SU-DHL-6 (cell line): ENCODE data around the gene DLG2.

Source experiments
- H2AFZ ChIP-seq: fragments of 200-600 bp; sonication (generic); 2 replicates; pipeline ENCODE4 v1.6.1; 2014; ENCODE audit warnings: low read depth, mild to moderate bottlenecking, moderate library complexity, mixed read lengths, antibody characterized with exemption, low read length; ENCODE audit not compliant: severe bottlenecking
- H3F3A ChIP-seq: fragments of 200-600 bp; shearing (Covaris generic); 2 replicates; pipeline ENCODE4 v1.6.0; 2016; ENCODE audit warnings: antibody characterized with exemption, mild to moderate bottlenecking; ENCODE audit not compliant: insufficient read depth
- H3K27ac ChIP-seq: fragments of 200-600 bp; sonication (generic); 2 replicates; pipeline ENCODE4 v1.5.1; 2016; ENCODE audit warnings: low read depth, mild to moderate bottlenecking, low read length, moderate library complexity, mixed read lengths
- H3K27me3 ChIP-seq: fragments of 200-600 bp; sonication (generic), shearing (Covaris generic); 2 replicates; pipeline ENCODE4 v1.6.0; 2014; ENCODE audit warnings: mild to moderate bottlenecking, low read length
- H3K36me3 ChIP-seq: fragments of 200-600 bp; sonication (generic); 2 replicates; pipeline ENCODE4 v1.6.1; 2014; ENCODE audit warnings: mild to moderate bottlenecking, low read length, mixed read lengths
- H3K4me2 ChIP-seq: fragments of 300-600, 200-600 bp; shearing (Covaris generic), sonication (generic); 2 replicates; pipeline ENCODE4 v1.6.0; 2014; ENCODE audit warnings: low read length, low read depth, mild to moderate bottlenecking; ENCODE audit not compliant: poor library complexity, severe bottlenecking
- H3K4me3 ChIP-seq: fragments of 200-600 bp; sonication (generic); 2 replicates; pipeline ENCODE4 v1.5.1; 2014; ENCODE audit warnings: antibody characterized with exemption, low read length, mild to moderate bottlenecking, mixed read lengths; ENCODE audit not compliant: insufficient read depth, poor library complexity, severe bottlenecking
- H3K79me2 ChIP-seq: fragments of 200-600 bp; sonication (generic); 2 replicates; pipeline ENCODE4 v1.6.1; 2014; ENCODE audit warnings: mild to moderate bottlenecking, low read length, moderate library complexity; ENCODE audit not compliant: insufficient read depth
- H3K9ac ChIP-seq: fragments of 200-600 bp; sonication (generic); 2 replicates; pipeline ENCODE4 v1.7.0; 2014; ENCODE audit warnings: mild to moderate bottlenecking, low read length
- H3K9me2 ChIP-seq: fragments of 200-600 bp; sonication (generic); replicated peaks from 2 replicates; pipeline ENCODE4 v1.6.1; 2014; ENCODE audit warnings: low read length; ENCODE audit not compliant: insufficient read depth
- H3K9me3 ChIP-seq: fragments of 200-600 bp; sonication (generic); 2 replicates; pipeline ENCODE4 v1.6.1; 2014; ENCODE audit warnings: low read length, mixed read lengths; ENCODE audit not compliant: insufficient read depth
- H4K20me1 ChIP-seq: fragments of 200-600 bp; sonication (generic); 2 replicates; pipeline ENCODE4 v1.6.1; 2014; ENCODE audit warnings: low read depth, mild to moderate bottlenecking, antibody characterized with exemption, low read length, moderate library complexity, mixed read lengths
- EZH2phosphoT487 ChIP-seq: fragments of 200-600 bp; sonication (generic), shearing (Covaris generic); conservative IDR thresholded peaks from 2 replicates; pipeline ENCODE4 v1.6.1; 2018; ENCODE audit warnings: mild to moderate bottlenecking, antibody characterized with exemption, low read length, moderate library complexity, mixed read lengths
- TF ChIP-seq, protein P1 (sequence below): fragments of 200-600 bp; sonication (generic); IDR thresholded peaks from one replicate; pipeline ENCODE4 v1.5.1; 2017; ENCODE audit warnings: antibody characterized with exemption, mild to moderate bottlenecking, low read length, moderate library complexity; ENCODE audit not compliant: insufficient read depth, poor library complexity, severe bottlenecking

The DLG2 gene

DNA sequence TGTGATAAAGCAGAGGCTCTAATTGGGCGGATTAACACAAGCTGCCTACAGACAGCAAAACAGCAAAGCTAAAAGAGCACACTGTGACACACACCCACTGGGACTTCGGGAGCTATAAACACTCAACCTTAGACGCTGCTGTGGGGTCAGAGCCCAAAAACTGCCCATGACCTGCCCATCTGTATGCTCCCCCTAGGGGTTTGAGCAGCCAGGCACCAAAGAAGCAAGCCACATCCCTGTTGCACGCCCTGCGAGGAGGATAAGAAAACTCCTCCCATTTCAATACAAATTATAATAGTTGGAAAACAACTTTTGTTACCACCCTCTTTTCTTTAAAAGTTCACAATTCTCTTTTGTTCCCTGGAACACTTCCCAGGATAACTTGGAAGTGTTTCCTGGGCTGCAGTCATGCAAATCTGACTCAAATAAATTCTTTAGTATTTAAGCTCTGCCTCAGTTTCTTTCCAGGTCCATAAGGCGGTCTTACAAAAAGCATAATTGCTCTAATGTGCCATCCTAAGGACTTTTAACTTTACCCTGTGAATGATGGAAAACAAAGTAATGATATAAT lies 86.4 kb downstream of the DLG2 start:
- Histone ChIP-seq H4K20me1 (no peaks in the 10 kb centered on the region), H3K9me2 (no peaks in the 10 kb centered on the region), H3K9me3 (no peaks in the 10 kb centered on the region), H3F3A (no peaks in the 10 kb centered on the region), H3K27ac (no peak overlapping the region), H3K4me2 (no peak overlapping the region), H3K4me3 (no peak overlapping the region), H3K27me3 (no peaks in the 10 kb centered on the region), H2AFZ (no peak overlapping the region), H3K9ac (no peak overlapping the region), H3K36me3 (no peaks in the 10 kb centered on the region), H3K79me2 (no peaks in the 10 kb centered on the region)
- no peak for TF ChIP-seq EZH2phosphoT487
- TF ChIP-seq, protein P1, sequence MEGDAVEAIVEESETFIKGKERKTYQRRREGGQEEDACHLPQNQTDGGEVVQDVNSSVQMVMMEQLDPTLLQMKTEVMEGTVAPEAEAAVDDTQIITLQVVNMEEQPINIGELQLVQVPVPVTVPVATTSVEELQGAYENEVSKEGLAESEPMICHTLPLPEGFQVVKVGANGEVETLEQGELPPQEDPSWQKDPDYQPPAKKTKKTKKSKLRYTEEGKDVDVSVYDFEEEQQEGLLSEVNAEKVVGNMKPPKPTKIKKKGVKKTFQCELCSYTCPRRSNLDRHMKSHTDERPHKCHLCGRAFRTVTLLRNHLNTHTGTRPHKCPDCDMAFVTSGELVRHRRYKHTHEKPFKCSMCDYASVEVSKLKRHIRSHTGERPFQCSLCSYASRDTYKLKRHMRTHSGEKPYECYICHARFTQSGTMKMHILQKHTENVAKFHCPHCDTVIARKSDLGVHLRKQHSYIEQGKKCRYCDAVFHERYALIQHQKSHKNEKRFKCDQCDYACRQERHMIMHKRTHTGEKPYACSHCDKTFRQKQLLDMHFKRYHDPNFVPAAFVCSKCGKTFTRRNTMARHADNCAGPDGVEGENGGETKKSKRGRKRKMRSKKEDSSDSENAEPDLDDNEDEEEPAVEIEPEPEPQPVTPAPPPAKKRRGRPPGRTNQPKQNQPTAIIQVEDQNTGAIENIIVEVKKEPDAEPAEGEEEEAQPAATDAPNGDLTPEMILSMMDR = no peak

DNA sequence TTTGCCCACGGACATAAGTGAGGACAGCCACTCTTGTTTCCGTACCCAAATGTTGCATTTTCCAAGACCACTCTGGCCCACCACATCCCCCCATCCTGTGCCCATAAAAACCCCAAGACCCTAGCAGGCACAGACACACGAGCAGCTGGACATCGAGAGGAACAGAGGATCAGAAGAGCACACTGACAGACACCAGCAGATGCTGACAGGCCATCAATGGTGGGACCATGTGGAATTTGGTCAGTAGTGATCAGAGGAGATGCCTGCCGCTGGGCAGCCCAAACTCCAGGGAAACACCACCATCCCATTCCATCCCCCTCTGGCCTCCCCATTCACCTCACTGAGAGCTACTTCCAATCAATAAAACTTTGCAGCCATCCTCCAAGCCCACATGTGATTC lies 87.0 kb downstream of the DLG2 start:
- no peak overlapping the region for H3K9ac ChIP-seq

DNA sequence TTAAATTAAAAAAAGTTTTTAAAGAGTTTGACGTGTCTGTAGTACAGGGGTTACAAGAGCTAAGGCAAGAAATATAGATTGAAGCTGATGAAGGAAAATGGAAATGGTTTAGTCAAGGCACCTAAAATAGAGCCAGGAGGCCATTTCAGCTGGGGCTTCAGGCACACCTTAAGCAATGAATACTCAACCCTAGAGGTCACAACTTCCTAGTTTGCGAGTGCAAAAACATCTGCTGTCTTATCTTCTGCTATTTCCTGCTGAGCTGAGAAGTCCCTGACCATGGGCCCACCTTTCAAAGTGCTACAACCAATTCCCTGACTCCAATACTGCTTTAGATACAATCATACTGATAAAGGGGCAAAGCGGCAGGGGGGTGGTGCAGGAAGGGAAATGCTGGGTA lies 87.4 kb downstream of the DLG2 start:
- H3F3A ChIP-seq = no peaks in the 10 kb centered on the region

More for the DNA sequence above, 87.0 kb downstream of the DLG2 start:
- no peaks in the 10 kb centered on the region for H3K9me3 ChIP-seq
- H3K79me2 ChIP-seq = no peaks in the 10 kb centered on the region
- H3K27ac ChIP-seq = no peak overlapping the region
- no peak overlapping the region for H2AFZ ChIP-seq
- H3K9me2 ChIP-seq = no peaks in the 10 kb centered on the region
- H3F3A ChIP-seq = no peaks in the 10 kb centered on the region
- H3K27me3 ChIP-seq = no peaks in the 10 kb centered on the region
- H4K20me1 ChIP-seq = no peaks in the 10 kb centered on the region
- TF ChIP-seq EZH2phosphoT487 = no peak
- TF ChIP-seq, protein P1 = no peak
- no peak overlapping the region for H3K4me2 ChIP-seq
- no peaks in the 10 kb centered on the region for H3K36me3 ChIP-seq
- no peak overlapping the region for H3K4me3 ChIP-seq

More for the DNA sequence above, 87.4 kb downstream of the DLG2 start:
- peaks cover 3% of the 10 kb centered on the region; the same call in 1 of the 2 replicates for H3K9me3 ChIP-seq
- no peak overlapping the region for H3K9ac ChIP-seq
- H3K4me3 ChIP-seq = no peak overlapping the region
- H4K20me1 ChIP-seq = no peaks in the 10 kb centered on the region
- TF ChIP-seq, protein P1 = no peak
- no peak for TF ChIP-seq EZH2phosphoT487
- H3K27me3 ChIP-seq = no peaks in the 10 kb centered on the region
- no peaks in the 10 kb centered on the region for H3K36me3 ChIP-seq
- no peak overlapping the region for H3K27ac ChIP-seq
- H2AFZ ChIP-seq = no peak overlapping the region
- H3K9me2 ChIP-seq = no peaks in the 10 kb centered on the region
- H3K79me2 ChIP-seq = no peaks in the 10 kb centered on the region
- no peak overlapping the region for H3K4me2 ChIP-seq
